AG04450 (cell line): ENCODE results near the gene ASCL5. TPM values are rescaled to one million over a fixed set of nuclear protein-coding genes. Genes with fewer than 3 reads are reported as not detected.

Source experiments
- CTCF ChIA-PET: fragments of 300-600, 350-600 bp; formaldehyde crosslinking; extraction: SDS; loops from one replicate; lab custom pipeline; 2022; ENCODE audit warnings: antibody characterized with exemption, inconsistent platforms; lab: Charles Lee
- POLR2A ChIA-PET: fragments of 350-600 bp; formaldehyde crosslinking; extraction: SDS; loops from one replicate; lab custom pipeline; 2021; ENCODE audit warnings: antibody characterized with exemption, inconsistent platforms; lab: Yijun Ruan, JAX
- DNase-seq: peaks from one replicate; pipeline ENCODE4 v3.0.0-alpha.2; 2011; ENCODE audit warnings: low read depth, low spot score
- H3K27ac ChIP-seq: one replicate; pipeline ENCODE4 v1.5.1; 2012; ENCODE audit warnings: low read depth, low read length, control low read depth
- H3K27me3 ChIP-seq: one replicate; pipeline ENCODE4 v1.6.0; 2012; ENCODE audit warnings: low read length; ENCODE audit not compliant: control insufficient read depth, insufficient read depth
- H3K4me3 ChIP-seq: 2 replicates; pipeline ENCODE4 v1.5.1; 2011; ENCODE audit warnings: mild to moderate bottlenecking, low read depth, low read length, control low read depth
- H3K9me3 ChIP-seq: 2 replicates; pipeline ENCODE4 v1.5.1; 2012; ENCODE audit warnings: low read length; ENCODE audit not compliant: control insufficient read depth, insufficient read depth
- polyA plus RNA-seq: library from polyadenylated mRNA; depleted of rRNA; stranded (reverse); fragments of >200 nt; gene quantifications from 2 replicates; pipeline ENCODE4 v1.2.3, GENCODE V29; 2011
- TF ChIP-seq, protein P1 (sequence below): IDR thresholded peaks from 2 replicates; pipeline ENCODE4 v1.5.1; 2011; ENCODE audit warnings: low read depth, low read length, control low read depth, inconsistent platforms

ASCL5 gene
- polyA plus RNA-seq, 1 experiment, result not detected

DNA sequence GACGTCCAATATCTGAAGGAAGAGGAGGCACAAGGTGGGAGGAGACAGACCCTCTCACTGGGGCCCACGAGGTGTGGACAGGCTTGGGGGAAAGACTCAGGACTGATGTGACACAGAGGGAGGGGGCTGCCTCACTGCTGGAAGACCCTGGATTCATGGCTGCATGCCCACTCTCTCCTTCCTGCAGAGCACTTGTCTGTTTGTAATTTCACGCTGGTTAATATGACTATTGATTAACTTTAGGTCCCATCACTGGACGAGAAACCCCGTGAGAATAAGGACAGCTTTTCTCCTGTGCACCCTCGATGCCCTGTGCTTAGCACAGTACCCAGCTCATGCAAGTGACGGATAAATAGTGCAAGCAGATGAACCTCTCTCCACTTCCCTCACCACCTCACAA is 49.9 kb downstream of the ASCL5 start:
- no peak for DNase-seq
- TF ChIP-seq, protein P1, sequence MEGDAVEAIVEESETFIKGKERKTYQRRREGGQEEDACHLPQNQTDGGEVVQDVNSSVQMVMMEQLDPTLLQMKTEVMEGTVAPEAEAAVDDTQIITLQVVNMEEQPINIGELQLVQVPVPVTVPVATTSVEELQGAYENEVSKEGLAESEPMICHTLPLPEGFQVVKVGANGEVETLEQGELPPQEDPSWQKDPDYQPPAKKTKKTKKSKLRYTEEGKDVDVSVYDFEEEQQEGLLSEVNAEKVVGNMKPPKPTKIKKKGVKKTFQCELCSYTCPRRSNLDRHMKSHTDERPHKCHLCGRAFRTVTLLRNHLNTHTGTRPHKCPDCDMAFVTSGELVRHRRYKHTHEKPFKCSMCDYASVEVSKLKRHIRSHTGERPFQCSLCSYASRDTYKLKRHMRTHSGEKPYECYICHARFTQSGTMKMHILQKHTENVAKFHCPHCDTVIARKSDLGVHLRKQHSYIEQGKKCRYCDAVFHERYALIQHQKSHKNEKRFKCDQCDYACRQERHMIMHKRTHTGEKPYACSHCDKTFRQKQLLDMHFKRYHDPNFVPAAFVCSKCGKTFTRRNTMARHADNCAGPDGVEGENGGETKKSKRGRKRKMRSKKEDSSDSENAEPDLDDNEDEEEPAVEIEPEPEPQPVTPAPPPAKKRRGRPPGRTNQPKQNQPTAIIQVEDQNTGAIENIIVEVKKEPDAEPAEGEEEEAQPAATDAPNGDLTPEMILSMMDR, result no peak
- ChIA-PET POLR2A (no interaction called here), CTCF (no interaction called here)
- Histone ChIP-seq H3K27ac (no peak overlapping the region), H3K27me3 (peaks cover 30% of the 10 kb centered on the region), H3K9me3 (no peaks in the 10 kb centered on the region), H3K4me3 (no peak overlapping the region)

DNA sequence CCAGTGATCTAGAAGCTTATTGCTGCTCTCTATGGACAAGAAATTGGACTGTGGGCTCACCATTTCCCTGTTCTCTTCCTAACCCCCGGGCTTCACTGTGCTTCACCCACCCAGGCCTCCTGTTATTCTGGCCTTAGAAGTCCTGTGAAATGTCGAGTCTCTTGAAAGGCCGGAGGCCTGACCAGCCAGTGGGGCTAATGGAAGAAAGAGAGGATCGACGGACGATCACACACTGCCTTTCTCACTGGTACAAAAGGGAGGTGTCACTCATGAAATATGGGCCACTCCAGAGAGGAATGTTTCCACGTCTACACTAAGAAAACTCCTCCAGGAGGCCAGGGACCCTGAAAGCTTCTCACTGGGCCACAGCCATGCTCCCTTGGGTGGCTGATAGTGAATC is 50.9 kb downstream of the ASCL5 start:
- no peak for DNase-seq
- no peak overlapping the region for H3K27ac ChIP-seq
- POLR2A ChIA-PET, result no interaction called here
- CTCF ChIA-PET, result no interaction called here
- H3K4me3 ChIP-seq, result no peak overlapping the region
- H3K9me3 ChIP-seq, result no peaks in the 10 kb centered on the region
- TF ChIP-seq, protein P1, result no peak
- peaks cover 33% of the 10 kb centered on the region for H3K27me3 ChIP-seq

DNA sequence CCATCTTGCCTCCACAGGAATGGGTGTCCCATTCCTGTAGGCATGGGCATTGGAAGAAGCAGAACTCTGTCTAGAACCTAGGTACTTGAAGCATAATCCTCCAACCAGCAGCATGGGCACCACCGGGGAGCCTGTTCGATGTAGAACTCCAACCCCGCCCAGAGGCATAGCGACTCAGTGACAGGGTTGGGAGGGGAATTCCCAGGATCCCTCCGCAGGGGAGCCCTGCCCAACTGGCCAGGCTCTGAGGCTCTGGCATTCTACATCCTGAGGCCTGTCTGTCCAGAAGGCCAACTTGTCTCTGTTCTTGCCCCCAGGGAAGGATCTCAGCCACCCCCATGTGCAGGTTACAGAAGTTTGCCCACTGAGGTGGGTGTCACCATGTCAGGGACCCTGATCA is 53.0 kb downstream of the ASCL5 start:
- no peaks in the 10 kb centered on the region for H3K9me3 ChIP-seq
- no peak overlapping the region for H3K27ac ChIP-seq
- POLR2A ChIA-PET, result no interaction called here
- no peak overlapping the region for H3K4me3 ChIP-seq
- CTCF ChIA-PET, result interaction anchor here (1.6 kb wide), 1 partner anchor 12 kb away, joined by 4 read pairs; no protein-coding TSS in a partner anchor
- peaks cover 49% of the 10 kb centered on the region for H3K27me3 ChIP-seq
- TF ChIP-seq, protein P1, result no peak
- no peak for DNase-seq

DNA sequence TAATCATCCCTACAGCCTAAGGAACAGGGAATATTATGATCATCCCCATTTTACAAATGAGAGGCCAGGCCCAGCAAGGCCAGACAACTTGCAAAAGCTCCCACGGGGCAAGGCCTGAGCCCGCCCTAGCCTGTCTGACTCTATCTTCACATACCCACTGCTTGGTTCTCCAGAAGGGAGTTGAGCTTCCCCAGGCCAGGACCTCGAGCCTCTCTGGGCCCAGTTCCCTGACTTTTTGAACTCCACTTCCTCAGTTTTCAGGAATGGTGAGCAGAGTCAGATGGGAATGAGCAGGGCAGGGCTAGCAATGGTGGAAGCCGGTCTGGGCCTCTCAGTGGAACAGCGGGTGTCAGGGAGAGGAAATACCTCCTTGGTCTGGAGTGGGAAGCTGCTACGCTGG is 54.1 kb downstream of the ASCL5 start:
- CTCF ChIA-PET, result interaction anchor here (2.4 kb wide), 1 partner anchor 101 kb away, joined by 7 read pairs; no protein-coding TSS in a partner anchor
- POLR2A ChIA-PET, result no interaction called here
- Histone ChIP-seq H3K27me3 (peaks cover 51% of the 10 kb centered on the region), H3K27ac (no peak overlapping the region), H3K4me3 (no peak overlapping the region), H3K9me3 (no peaks in the 10 kb centered on the region)
- TF ChIP-seq, protein P1, result no peak
- DNase-seq, result no peak

DNA sequence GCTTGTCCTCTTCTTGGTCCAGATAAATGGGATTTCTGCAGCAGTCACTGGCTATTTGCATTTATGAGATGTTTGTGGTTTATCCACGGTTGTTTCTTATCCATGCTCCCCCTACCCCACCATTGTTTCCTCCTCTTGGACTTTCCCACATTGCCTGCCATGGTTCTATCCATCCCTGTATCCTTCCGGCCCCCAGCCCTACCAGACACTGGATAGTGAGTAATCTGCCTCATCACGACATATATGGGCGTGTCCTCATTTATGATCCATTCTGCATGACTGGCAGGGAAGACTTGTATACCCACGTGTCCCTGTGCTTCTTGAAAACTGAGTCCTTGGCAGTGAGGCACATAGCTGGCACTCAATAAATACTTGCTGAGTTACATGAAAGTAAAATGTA is 54.8 kb downstream of the ASCL5 start:
- ChIA-PET POLR2A (no interaction called here), CTCF (interaction anchor here (2.4 kb wide), 1 partner anchor 100 kb away, joined by 7 read pairs; no protein-coding TSS in a partner anchor)
- no peak overlapping the region for H3K27ac ChIP-seq
- TF ChIP-seq, protein P1, result no peak
- no peaks in the 10 kb centered on the region for H3K9me3 ChIP-seq
- DNase-seq, result no peak
- H3K27me3 ChIP-seq, result peaks cover 49% of the 10 kb centered on the region
- H3K4me3 ChIP-seq, result no peak overlapping the region
